H9 (cell line): Measurements from ENCODE around the gene RGS16. TPM values are rescaled to one million over a fixed set of nuclear protein-coding genes. Genes with fewer than 3 reads are reported as not detected.

Experiments
- DNase-seq: peaks from one replicate; pipeline ENCODE4 v3.0.0-alpha.2; 2017
- H2AFZ ChIP-seq: one replicate; pipeline ENCODE4 v1.6.1; 2013; ENCODE audit warnings: mild to moderate bottlenecking, low read length, control low read depth, moderate library complexity
- H2AK5ac ChIP-seq: 2 replicates; pipeline ENCODE4 v1.6.1; 2013; ENCODE audit warnings: low read length, control low read depth, mixed read lengths; ENCODE audit not compliant: insufficient read length
- H2BK120ac ChIP-seq: one replicate; pipeline ENCODE4 v1.6.1; 2013; ENCODE audit warnings: low read depth, mild to moderate bottlenecking, low read length, control low read depth, inconsistent platforms; ENCODE audit not compliant: poor library complexity, severe bottlenecking
- H2BK12ac ChIP-seq: 2 replicates; pipeline ENCODE4 v1.6.1; 2013; ENCODE audit warnings: low read length, control low read depth, mixed read lengths, low read depth; ENCODE audit not compliant: insufficient read length
- H2BK15ac ChIP-seq: 2 replicates; pipeline ENCODE4 v1.6.1; 2013; ENCODE audit warnings: low read depth, low read length, control low read depth
- H2BK20ac ChIP-seq: one replicate; pipeline ENCODE4 v1.6.1; 2013; ENCODE audit warnings: low read depth, mild to moderate bottlenecking, low read length, control low read depth, inconsistent platforms; ENCODE audit not compliant: poor library complexity, severe bottlenecking
- H2BK5ac ChIP-seq: 2 replicates; pipeline ENCODE4 v1.6.1; 2013; ENCODE audit warnings: low read length, control low read depth, mixed read lengths; ENCODE audit not compliant: insufficient read length
- H3K14ac ChIP-seq: 2 replicates; pipeline ENCODE4 v1.6.1; 2013; ENCODE audit warnings: low read length, control low read depth; ENCODE audit not compliant: insufficient read depth
- H3K18ac ChIP-seq: 2 replicates; pipeline ENCODE4 v1.6.1; 2013; ENCODE audit warnings: low read depth, mild to moderate bottlenecking, mixed read lengths, low read length, control low read depth; ENCODE audit not compliant: insufficient read length
- H3K23ac ChIP-seq: 2 replicates; pipeline ENCODE4 v1.6.1; 2013; ENCODE audit warnings: low read length, control low read depth, mixed read lengths, low read depth; ENCODE audit not compliant: insufficient read length
- H3K23me2 ChIP-seq: 2 replicates; pipeline ENCODE4 v1.6.1; 2013; ENCODE audit warnings: low read depth, mild to moderate bottlenecking, mixed read lengths, low read length, control low read depth; ENCODE audit not compliant: insufficient read length, poor library complexity, severe bottlenecking
- H3K27ac ChIP-seq: 2 replicates; pipeline ENCODE4 v1.5.1; 2013; ENCODE audit warnings: low read length, control low read depth, mixed read lengths, low read depth; ENCODE audit not compliant: insufficient read length
- H3K27me3 ChIP-seq: 2 replicates; pipeline ENCODE4 v1.6.1; 2013; ENCODE audit warnings: low read length, control low read depth, inconsistent platforms; ENCODE audit not compliant: insufficient read depth
- H3K4ac ChIP-seq: 2 replicates; pipeline ENCODE4 v1.6.1; 2013; ENCODE audit warnings: low read depth, mild to moderate bottlenecking, control low read depth, inconsistent platforms, low read length, moderate library complexity
- H3K4me1 ChIP-seq: 2 replicates; pipeline ENCODE4 v1.6.1; 2013; ENCODE audit warnings: low read length, control low read depth, inconsistent platforms; ENCODE audit not compliant: insufficient read depth
- H3K4me2 ChIP-seq: 2 replicates; pipeline ENCODE4 v1.6.1; 2013; ENCODE audit warnings: low read length, control low read depth, mixed read lengths; ENCODE audit not compliant: insufficient read length, insufficient read depth
- H3K56ac ChIP-seq: 2 replicates; pipeline ENCODE4 v1.6.1; 2013; ENCODE audit warnings: low read depth, mild to moderate bottlenecking, mixed read lengths, low read length, control low read depth; ENCODE audit not compliant: insufficient read length
- H3K79me1 ChIP-seq: 2 replicates; pipeline ENCODE4 v1.6.1; 2013; ENCODE audit warnings: low read depth, mild to moderate bottlenecking, moderate library complexity, low read length, control low read depth, inconsistent platforms; ENCODE audit not compliant: insufficient read depth, poor library complexity, severe bottlenecking
- H3K79me2 ChIP-seq: 2 replicates; pipeline ENCODE4 v1.6.1; 2013; ENCODE audit warnings: low read length, control low read depth, inconsistent platforms; ENCODE audit not compliant: insufficient read depth
- H3K9ac ChIP-seq: 2 replicates; pipeline ENCODE4 v1.6.1; 2013; ENCODE audit warnings: low read length, control low read depth, mixed read lengths; ENCODE audit not compliant: insufficient read length; ENCODE audit errors: extremely low read depth
- H3K9me3 ChIP-seq: one replicate; pipeline ENCODE4 v1.6.1; 2013; ENCODE audit warnings: low read depth, low read length, inconsistent platforms; ENCODE audit not compliant: control insufficient read depth
- H3T11ph ChIP-seq: one replicate; pipeline ENCODE4 v1.6.1; 2013; ENCODE audit warnings: mild to moderate bottlenecking, low read length, control low read depth, inconsistent platforms
- H4K20me1 ChIP-seq: one replicate; pipeline ENCODE4 v1.6.1; 2013; ENCODE audit not compliant: control insufficient read depth, insufficient read length, insufficient read depth
- H4K5ac ChIP-seq: 2 replicates; pipeline ENCODE4 v1.6.1; 2013; ENCODE audit warnings: low read depth, mild to moderate bottlenecking, mixed read lengths, low read length, control low read depth; ENCODE audit not compliant: insufficient read length
- H4K8ac ChIP-seq: replicated peaks from 2 replicates; pipeline ENCODE4 v1.6.1; 2013; ENCODE audit warnings: low read length, control low read depth, mixed read lengths, low read depth; ENCODE audit not compliant: insufficient read length
- H4K91ac ChIP-seq: 2 replicates; pipeline ENCODE4 v1.6.1; 2013; ENCODE audit warnings: low read depth, mild to moderate bottlenecking, moderate library complexity, mixed read lengths, low read length, control low read depth; ENCODE audit not compliant: insufficient read length
- H3K27ac Mint-ChIP-seq, 3 experiments: 2 replicates in 2 of 3; 3 replicates in 1 of 3; pipeline ENCODE4 v1.8.0; 2020 to 2021; ENCODE audit warnings: mixed read lengths in 3 of 3, mild to moderate bottlenecking in 1 of 3, moderate library complexity in 1 of 3
- H3K27me3 Mint-ChIP-seq: 2 replicates; pipeline ENCODE4 v1.8.0; 2021; ENCODE audit warnings: low read depth, mild to moderate bottlenecking, moderate library complexity, mixed read lengths
- H3K36me3 Mint-ChIP-seq, 3 experiments: 2 replicates in 2 of 3; 3 replicates in 1 of 3; pipeline ENCODE4 v1.8.0; 2020 to 2021; ENCODE audit warnings: low read depth in 3 of 3, mixed read lengths in 3 of 3; ENCODE audit not compliant: insufficient read depth in 1 of 3
- H3K4me1 Mint-ChIP-seq, 2 experiments: 2 replicates each; pipeline ENCODE4 v1.8.0; 2020; ENCODE audit warnings: mixed read lengths in 2 of 2
- H3K4me3 Mint-ChIP-seq, 2 experiments: 2 replicates in 1 of 2; 3 replicates in 1 of 2; pipeline ENCODE4 v1.8.0; 2020 to 2021; ENCODE audit warnings: mild to moderate bottlenecking in 2 of 2, mixed read lengths in 2 of 2, moderate library complexity in 1 of 2
- H3K9me3 Mint-ChIP-seq, 2 experiments: 2 replicates in 1 of 2; 3 replicates in 1 of 2; pipeline ENCODE4 v1.8.0; 2020; ENCODE audit warnings: mild to moderate bottlenecking in 2 of 2, mixed read lengths in 2 of 2, moderate library complexity in 1 of 2
- WGBS: extraction: QIAGEN DNeasy Blood & Tissue Kit; methylation state at CpG from one replicate; pipeline ENCODE4 v1.1.7; 2013; ENCODE audit warnings: missing lambda C conversion rate, low lambda C conversion rate, mixed read lengths; ENCODE audit not compliant: insufficient read length; ENCODE audit errors: extremely low coverage; 5-methylcytosine and 5-hydroxymethylcytosine counted together
- total RNA-seq: library from RNA; stranded (reverse); gene quantifications from 2 replicates; pipeline ENCODE4 v1.2.1, GENCODE V29; 2021
- TF ChIP-seq, protein P1 (sequence below): fragments of 200-600 bp; sonication (generic); conservative IDR thresholded peaks from 3 replicates; pipeline ENCODE4 v1.8.0; 2021; ENCODE audit warnings: antibody characterized with exemption, mild to moderate bottlenecking

Gene RGS16
- total RNA-seq, 1 experiment from 2014 or later: 6.9 TPM

DNA sequence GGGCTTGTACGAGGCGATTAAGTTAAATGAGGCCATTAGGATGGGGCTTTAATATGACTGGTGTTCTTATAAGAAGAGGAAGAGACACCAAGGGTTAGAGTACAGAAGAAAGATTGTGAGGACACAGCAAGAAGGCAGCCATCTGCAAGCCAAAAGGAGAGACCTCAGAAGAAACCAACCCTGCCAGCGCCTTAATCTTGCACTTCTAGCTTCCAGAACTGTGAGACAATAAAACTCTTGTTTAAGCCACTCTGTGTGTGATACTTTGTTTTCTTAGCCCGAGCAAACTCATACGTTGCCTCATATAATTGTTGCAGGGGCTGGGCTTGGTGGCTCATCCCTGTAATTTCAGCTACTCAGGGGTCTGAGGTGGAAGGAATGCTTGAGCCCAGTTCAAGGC lies 33.6 kb upstream of the RGS16 start:
- no peak overlapping the region for H2BK12ac ChIP-seq
- H3K79me2 ChIP-seq: no peaks in the 10 kb centered on the region
- no peak overlapping the region; a peak in 1 of 7 replicates for H3K27ac Mint-ChIP-seq
- no peak overlapping the region for H3T11ph ChIP-seq
- H3K4me2 ChIP-seq: no peak overlapping the region
- H3K9me3 ChIP-seq: no peaks in the 10 kb centered on the region
- no peaks in the 10 kb centered on the region for H3K4me1 ChIP-seq
- no peaks in the 10 kb centered on the region for H3K36me3 Mint-ChIP-seq
- H4K5ac ChIP-seq: no peak overlapping the region
- no peak overlapping the region for H3K9ac ChIP-seq
- H3K4me1 Mint-ChIP-seq: peaks cover 12 to 23% of the 10 kb centered on the region in 2 experiments
- H2BK20ac ChIP-seq: no peak overlapping the region
- no peak overlapping the region for H2BK15ac ChIP-seq
- no peaks in the 10 kb centered on the region for H3K27me3 ChIP-seq
- H3K4me3 Mint-ChIP-seq: no peak overlapping the region
- no peak overlapping the region for H3K18ac ChIP-seq
- no peak overlapping the region for H2BK120ac ChIP-seq
- no peak overlapping the region for H4K91ac ChIP-seq
- H4K20me1 ChIP-seq: no peaks in the 10 kb centered on the region
- no peak overlapping the region for H2BK5ac ChIP-seq
- H3K27ac ChIP-seq: no peak overlapping the region
- H2AK5ac ChIP-seq: no peak overlapping the region
- no peak overlapping the region for H3K4ac ChIP-seq
- TF ChIP-seq, protein P1, sequence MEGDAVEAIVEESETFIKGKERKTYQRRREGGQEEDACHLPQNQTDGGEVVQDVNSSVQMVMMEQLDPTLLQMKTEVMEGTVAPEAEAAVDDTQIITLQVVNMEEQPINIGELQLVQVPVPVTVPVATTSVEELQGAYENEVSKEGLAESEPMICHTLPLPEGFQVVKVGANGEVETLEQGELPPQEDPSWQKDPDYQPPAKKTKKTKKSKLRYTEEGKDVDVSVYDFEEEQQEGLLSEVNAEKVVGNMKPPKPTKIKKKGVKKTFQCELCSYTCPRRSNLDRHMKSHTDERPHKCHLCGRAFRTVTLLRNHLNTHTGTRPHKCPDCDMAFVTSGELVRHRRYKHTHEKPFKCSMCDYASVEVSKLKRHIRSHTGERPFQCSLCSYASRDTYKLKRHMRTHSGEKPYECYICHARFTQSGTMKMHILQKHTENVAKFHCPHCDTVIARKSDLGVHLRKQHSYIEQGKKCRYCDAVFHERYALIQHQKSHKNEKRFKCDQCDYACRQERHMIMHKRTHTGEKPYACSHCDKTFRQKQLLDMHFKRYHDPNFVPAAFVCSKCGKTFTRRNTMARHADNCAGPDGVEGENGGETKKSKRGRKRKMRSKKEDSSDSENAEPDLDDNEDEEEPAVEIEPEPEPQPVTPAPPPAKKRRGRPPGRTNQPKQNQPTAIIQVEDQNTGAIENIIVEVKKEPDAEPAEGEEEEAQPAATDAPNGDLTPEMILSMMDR: no peak
- no peaks in the 10 kb centered on the region for H3K23me2 ChIP-seq
- no peaks in the 10 kb centered on the region; the same call in none of the 2 replicates for H3K27me3 Mint-ChIP-seq
- no peak overlapping the region for H4K8ac ChIP-seq
- H3K14ac ChIP-seq: no peak overlapping the region
- DNase-seq: no peak
- H3K23ac ChIP-seq: no peak overlapping the region
- H3K79me1 ChIP-seq: no peaks in the 10 kb centered on the region
- no peak overlapping the region for H2AFZ ChIP-seq
- H3K56ac ChIP-seq: no peak overlapping the region
- H3K9me3 Mint-ChIP-seq: no peaks in the 10 kb centered on the region
- no CpG with 5 or more reads among the region's 5 CpGs for WGBS
